ENCODE measurements around the gene CANT1.

CANT1 gene

DNA sequence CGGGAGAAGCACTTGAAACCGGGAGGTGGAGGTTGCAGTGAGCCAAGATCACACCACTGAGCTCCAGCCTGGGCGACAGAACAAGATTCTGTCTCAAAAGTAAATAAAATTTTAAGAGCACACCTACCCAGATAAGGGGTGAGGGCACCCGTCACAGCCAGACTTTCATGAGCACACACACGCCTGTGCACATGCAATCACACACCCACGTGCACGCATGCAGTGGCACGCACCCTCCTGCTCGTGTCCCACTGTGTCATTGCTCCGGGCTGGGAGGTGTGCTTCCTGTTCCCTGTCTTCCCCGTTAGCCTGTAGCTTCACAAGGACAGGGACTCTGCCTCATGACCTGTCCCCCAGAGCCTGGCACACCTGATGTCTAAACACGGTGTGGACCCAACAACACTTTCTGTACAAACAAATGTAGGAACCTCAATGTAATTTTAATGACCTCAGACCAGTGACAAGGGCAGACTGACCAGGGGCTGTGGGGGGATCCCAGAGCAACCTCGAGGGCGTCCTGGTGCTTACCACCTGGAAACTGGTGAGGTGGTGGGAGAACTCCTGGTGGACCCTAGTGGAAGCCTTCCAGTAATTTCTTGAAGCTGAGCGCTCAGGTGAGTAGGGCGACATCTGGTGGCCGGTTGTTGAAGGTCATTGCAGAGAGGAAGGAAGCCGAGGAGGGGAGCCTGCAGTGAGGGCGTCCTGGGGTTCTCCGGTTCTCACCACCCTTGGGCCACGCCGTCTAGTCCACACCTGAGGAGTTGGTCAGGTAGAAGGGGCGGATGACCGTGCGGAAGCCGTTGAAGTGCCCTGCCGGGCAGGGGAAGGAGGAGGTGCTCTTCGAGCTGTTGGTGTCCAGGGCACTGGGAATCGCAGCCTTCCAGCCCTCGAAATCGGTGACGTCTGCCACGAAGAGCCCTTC lies 38.5 kb downstream of the CANT1 start:
- Histone ChIP-seq H2BK5ac (ENCODE audit: low read depth, low read length, poor library complexity) (no peak overlapping the region), H3K4me2 (ENCODE audit: low read length) (no peak overlapping the region), H3K79me1 (ENCODE audit: low read length) (peaks cover 14% of the 10 kb centered on the region), H4K91ac (ENCODE audit: low read depth, low read length) (peak overlapping the region; percentile 73), H3K36me3 (ENCODE audit: control insufficient read depth in 1 of 2, insufficient read depth in 2 of 2, low read length in 2 of 2) (no peaks in the 10 kb centered on the region), H3K27me3 (ENCODE audit: insufficient read depth, low read length) (no peaks in the 10 kb centered on the region), H2AK5ac (ENCODE audit: low read length) (peak overlapping the region; percentile 21), H3K4ac (ENCODE audit: low read depth, low read length) (no peak overlapping the region), H3K4me1 (ENCODE audit: control insufficient read depth in 1 of 2, insufficient read depth in 2 of 2, low read length in 2 of 2) (peaks cover 14 to 16% of the 10 kb centered on the region in 2 experiments), H4K12ac (ENCODE audit: low read depth, low read length) (no peak overlapping the region), H3K23ac (ENCODE audit: low read length) (no peak overlapping the region), H2AFZ (ENCODE audit: insufficient read depth, low read length, poor library complexity) (no peak overlapping the region), H2BK120ac (ENCODE audit: insufficient read depth, low read length, poor library complexity) (no peak overlapping the region), H3K79me2 (ENCODE audit: control insufficient read depth, insufficient read depth, low read length, poor library complexity) (no peaks in the 10 kb centered on the region), H3K14ac (ENCODE audit: low read length) (peak overlapping the region; percentile 17), H3K9me3 (ENCODE audit: insufficient read depth, low read depth, low read length) (no peaks in the 10 kb centered on the region), H3K18ac (ENCODE audit: low read length) (peak overlapping the region; percentile 13), H4K8ac (ENCODE audit: low read depth, low read length) (peak overlapping the region; percentile 23), H3K4me3 (ENCODE audit: low read depth, low read length) (no peak overlapping the region), H3K27ac (ENCODE audit: low read depth, low read length) (no peak overlapping the region), H2BK12ac (ENCODE audit: low read length) (peak overlapping the region; percentile 88), H3K9ac (ENCODE audit: low read length) (no peak overlapping the region)
- WGBS (ENCODE audit: extremely low coverage, insufficient coverage, insufficient read length), result no CpG with 5 or more reads among the region's 33 CpGs
- DNase-seq, result peak; percentile 60 to 82

DNA sequence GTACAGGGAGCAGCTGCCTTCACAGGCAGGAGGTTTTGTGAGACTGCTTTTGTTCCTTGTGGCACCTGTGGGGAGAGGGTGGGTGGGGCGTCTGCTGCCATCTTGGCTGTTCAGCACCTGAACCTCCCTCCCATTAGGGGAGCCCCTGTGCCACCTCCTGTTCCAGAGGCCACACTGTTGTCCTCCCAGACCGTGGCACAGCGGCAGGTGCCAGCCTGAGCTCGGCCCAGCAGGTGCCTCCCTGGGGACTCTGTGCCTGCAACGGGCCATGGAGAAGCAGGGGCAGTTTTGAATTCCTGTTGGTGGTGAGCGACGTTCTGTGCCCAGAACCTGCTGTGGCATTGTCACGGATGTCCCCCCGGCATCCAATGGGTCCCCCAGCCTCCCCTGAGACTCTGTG lies 39.7 kb downstream of the CANT1 start:
- H3K4me2 ChIP-seq (ENCODE audit: low read length), result no peak overlapping the region
- no peak overlapping the region for H2AFZ ChIP-seq (ENCODE audit: insufficient read depth, low read length, poor library complexity)
- H2BK5ac ChIP-seq (ENCODE audit: low read depth, low read length, poor library complexity), result no peak overlapping the region
- H3K79me1 ChIP-seq (ENCODE audit: low read length), result peaks cover 14% of the 10 kb centered on the region
- no peaks in the 10 kb centered on the region for H3K27me3 ChIP-seq (ENCODE audit: insufficient read depth, low read length)
- no peak overlapping the region for H2AK5ac ChIP-seq (ENCODE audit: low read length)
- no peaks in the 10 kb centered on the region for H3K79me2 ChIP-seq (ENCODE audit: control insufficient read depth, insufficient read depth, low read length, poor library complexity)
- H3K27ac ChIP-seq (ENCODE audit: low read depth, low read length), result no peak overlapping the region
- WGBS (ENCODE audit: extremely low coverage, insufficient coverage, insufficient read length), result no CpG with 5 or more reads among the region's 9 CpGs
- H2BK120ac ChIP-seq (ENCODE audit: insufficient read depth, low read length, poor library complexity), result no peak overlapping the region
- H3K4ac ChIP-seq (ENCODE audit: low read depth, low read length), result no peak overlapping the region
- no peak overlapping the region for H4K12ac ChIP-seq (ENCODE audit: low read depth, low read length)
- H3K9ac ChIP-seq (ENCODE audit: low read length), result no peak overlapping the region
- peaks cover 14 to 16% of the 10 kb centered on the region in 2 experiments for H3K4me1 ChIP-seq (ENCODE audit: control insufficient read depth in 1 of 2, insufficient read depth in 2 of 2, low read length in 2 of 2)
- H3K18ac ChIP-seq (ENCODE audit: low read length), result no peak overlapping the region
- no peaks in the 10 kb centered on the region for H3K9me3 ChIP-seq (ENCODE audit: insufficient read depth, low read depth, low read length)
- no peak overlapping the region for H4K91ac ChIP-seq (ENCODE audit: low read depth, low read length)
- no peak overlapping the region for H3K23ac ChIP-seq (ENCODE audit: low read length)
- no peaks in the 10 kb centered on the region for H3K36me3 ChIP-seq (ENCODE audit: control insufficient read depth in 1 of 2, insufficient read depth in 2 of 2, low read length in 2 of 2)
- H4K8ac ChIP-seq (ENCODE audit: low read depth, low read length), result no peak overlapping the region
- DNase-seq, result no peak
- no peak overlapping the region for H2BK12ac ChIP-seq (ENCODE audit: low read length)
- no peak overlapping the region for H3K14ac ChIP-seq (ENCODE audit: low read length)
- H3K4me3 ChIP-seq (ENCODE audit: low read depth, low read length), result no peak overlapping the region

DNA sequence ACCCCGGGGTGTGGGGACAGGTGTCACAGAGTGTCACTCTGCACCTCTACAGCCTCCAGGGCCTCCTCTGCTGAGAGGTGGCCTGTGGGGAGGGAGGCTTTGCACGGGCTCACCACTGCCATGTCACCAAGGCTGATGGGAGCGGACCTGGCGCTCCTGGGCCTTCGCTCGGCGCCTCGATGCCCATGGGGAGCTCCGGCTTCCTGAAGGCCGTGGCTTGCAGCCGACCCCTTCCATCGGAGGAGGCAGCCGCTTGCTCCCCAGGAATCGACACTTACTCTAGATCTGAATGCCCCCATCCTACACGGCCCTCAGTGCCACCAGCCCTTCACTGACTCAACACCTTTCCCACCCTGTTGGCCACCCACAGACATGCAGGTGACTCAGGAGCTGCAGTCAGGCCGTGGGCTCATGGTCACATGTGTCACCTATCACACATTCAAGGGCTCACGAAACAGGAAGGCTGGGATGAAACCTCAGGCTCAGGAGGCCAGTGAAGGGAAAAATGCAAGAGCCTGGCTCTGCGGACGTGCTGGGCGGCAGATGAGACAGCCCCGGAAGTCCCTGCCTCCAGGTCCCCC lies 41.7 kb downstream of the CANT1 start:
- no peak overlapping the region for H3K14ac ChIP-seq (ENCODE audit: low read length)
- no CpG with 5 or more reads among the region's 21 CpGs for WGBS (ENCODE audit: extremely low coverage, insufficient coverage, insufficient read length)
- no peaks in the 10 kb centered on the region for H3K79me2 ChIP-seq (ENCODE audit: control insufficient read depth, insufficient read depth, low read length, poor library complexity)

DNA sequence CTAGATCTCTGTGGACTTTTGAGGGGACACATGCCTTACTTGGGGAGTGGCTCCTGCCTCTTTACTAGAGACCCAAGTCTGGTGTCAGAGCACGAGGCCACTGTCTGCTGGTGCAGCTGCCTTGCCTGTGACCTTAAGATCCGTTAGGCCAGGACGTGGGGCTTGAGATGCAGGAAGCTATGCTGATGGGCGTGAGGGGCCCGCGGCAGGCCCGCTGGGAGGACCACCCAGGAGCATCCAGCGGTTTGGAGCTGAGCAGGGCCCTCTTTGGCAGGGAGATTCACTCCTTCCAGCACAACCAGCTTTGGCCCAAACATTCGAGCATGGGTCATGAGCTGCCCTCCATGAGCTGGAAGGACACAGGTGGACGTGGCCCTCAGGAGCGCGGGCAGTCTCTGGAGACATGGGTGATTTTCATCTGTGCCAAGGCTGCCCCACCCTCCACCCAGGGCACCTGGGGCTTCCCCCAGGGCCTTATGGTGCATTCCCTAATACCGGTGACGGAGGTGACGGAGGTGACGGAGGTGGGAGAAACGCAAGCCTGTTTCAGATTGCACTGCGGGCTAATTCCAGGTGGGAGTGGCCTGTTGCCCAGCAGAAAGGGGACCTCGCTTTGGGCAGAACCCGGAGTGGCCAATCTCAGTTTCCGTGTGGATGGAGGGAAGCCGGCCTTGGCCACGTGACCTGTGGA lies 42.5 kb downstream of the CANT1 start:
- no peak overlapping the region for H2BK12ac ChIP-seq (ENCODE audit: low read length)
- no peak overlapping the region for H3K4me3 ChIP-seq (ENCODE audit: low read depth, low read length)
- H3K9me3 ChIP-seq (ENCODE audit: insufficient read depth, low read depth, low read length), result no peaks in the 10 kb centered on the region
- no peak overlapping the region for H2AFZ ChIP-seq (ENCODE audit: insufficient read depth, low read length, poor library complexity)
- H3K36me3 ChIP-seq (ENCODE audit: control insufficient read depth in 1 of 2, insufficient read depth in 2 of 2, low read length in 2 of 2), result no peaks in the 10 kb centered on the region
- H2BK5ac ChIP-seq (ENCODE audit: low read depth, low read length, poor library complexity), result no peak overlapping the region
- peaks cover 7 to 11% of the 10 kb centered on the region in 2 experiments for H3K4me1 ChIP-seq (ENCODE audit: control insufficient read depth in 1 of 2, insufficient read depth in 2 of 2, low read length in 2 of 2)
- H3K79me2 ChIP-seq (ENCODE audit: control insufficient read depth, insufficient read depth, low read length, poor library complexity), result no peaks in the 10 kb centered on the region
- no peak overlapping the region for H3K9ac ChIP-seq (ENCODE audit: low read length)
- H4K12ac ChIP-seq (ENCODE audit: low read depth, low read length), result no peak overlapping the region
- no peak overlapping the region for H3K27ac ChIP-seq (ENCODE audit: low read depth, low read length)
- no peak overlapping the region for H4K8ac ChIP-seq (ENCODE audit: low read depth, low read length)
- peaks cover 9% of the 10 kb centered on the region for H3K79me1 ChIP-seq (ENCODE audit: low read length)
- DNase-seq, result peak; percentile 79 to 88
- no peaks in the 10 kb centered on the region for H3K27me3 ChIP-seq (ENCODE audit: insufficient read depth, low read length)
- H4K91ac ChIP-seq (ENCODE audit: low read depth, low read length), result no peak overlapping the region
- H2AK5ac ChIP-seq (ENCODE audit: low read length), result no peak overlapping the region
- H3K23ac ChIP-seq (ENCODE audit: low read length), result no peak overlapping the region
- no peak overlapping the region for H3K18ac ChIP-seq (ENCODE audit: low read length)
- H2BK120ac ChIP-seq (ENCODE audit: insufficient read depth, low read length, poor library complexity), result no peak overlapping the region
- no peak overlapping the region for H3K4ac ChIP-seq (ENCODE audit: low read depth, low read length)
- H3K14ac ChIP-seq (ENCODE audit: low read length), result no peak overlapping the region
- H3K4me2 ChIP-seq (ENCODE audit: low read length), result no peak overlapping the region
- WGBS (ENCODE audit: extremely low coverage, insufficient coverage, insufficient read length), result no CpG with 5 or more reads among the region's 23 CpGs

More for the DNA sequence above, 41.7 kb downstream of the CANT1 start:
- DNase-seq, result peak; percentile 78 to 79
- no peaks in the 10 kb centered on the region for H3K9me3 ChIP-seq (ENCODE audit: insufficient read depth, low read depth, low read length)
- no peak overlapping the region for H2BK120ac ChIP-seq (ENCODE audit: insufficient read depth, low read length, poor library complexity)
- no peak overlapping the region for H3K4me2 ChIP-seq (ENCODE audit: low read length)
- peaks cover 7% of the 10 kb centered on the region for H3K79me1 ChIP-seq (ENCODE audit: low read length)
- H4K12ac ChIP-seq (ENCODE audit: low read depth, low read length), result no peak overlapping the region
- H3K27me3 ChIP-seq (ENCODE audit: insufficient read depth, low read length), result no peaks in the 10 kb centered on the region
- H3K27ac ChIP-seq (ENCODE audit: low read depth, low read length), result no peak overlapping the region
- H3K9ac ChIP-seq (ENCODE audit: low read length), result no peak overlapping the region
- H4K91ac ChIP-seq (ENCODE audit: low read depth, low read length), result no peak overlapping the region
- no peak overlapping the region for H2AFZ ChIP-seq (ENCODE audit: insufficient read depth, low read length, poor library complexity)
- no peak overlapping the region for H3K23ac ChIP-seq (ENCODE audit: low read length)
- H2BK5ac ChIP-seq (ENCODE audit: low read depth, low read length, poor library complexity), result no peak overlapping the region
- H3K4me1 ChIP-seq (ENCODE audit: control insufficient read depth in 1 of 2, insufficient read depth in 2 of 2, low read length in 2 of 2), result peaks cover under 1 to 9% of the 10 kb centered on the region in 2 experiments
- H3K4me3 ChIP-seq (ENCODE audit: low read depth, low read length), result no peak overlapping the region
- no peaks in the 10 kb centered on the region for H3K36me3 ChIP-seq (ENCODE audit: control insufficient read depth in 1 of 2, insufficient read depth in 2 of 2, low read length in 2 of 2)
- H3K4ac ChIP-seq (ENCODE audit: low read depth, low read length), result no peak overlapping the region
- H4K8ac ChIP-seq (ENCODE audit: low read depth, low read length), result no peak overlapping the region
- H3K18ac ChIP-seq (ENCODE audit: low read length), result no peak overlapping the region
- H2AK5ac ChIP-seq (ENCODE audit: low read length), result no peak overlapping the region
- no peak overlapping the region for H2BK12ac ChIP-seq (ENCODE audit: low read length)
